Fibroblast of lung (primary cell): ENCODE measurements around the gene C12orf56. TPM values are rescaled to one million over a fixed set of nuclear protein-coding genes. Genes with fewer than 3 reads are reported as not detected.
A peak's percentile ranks its signal among the peaks of the same experiment; 100 is the strongest.
"Not testable (repeated sequence)": the region's sequence is repeated elsewhere in the genome, so short reads cannot be mapped to it uniquely, and the experiment has no call there.

Source experiments
- DNase-seq, 2 donors: peaks; one replicate each; pipeline versions ENCODE4 v3.0.0 to v3.0.0-alpha.2; 2010; ENCODE audit warnings: low read depth in 2 of 2
- H2AFZ ChIP-seq: 2 replicates; pipeline ENCODE4 v1.5.1; 2012; ENCODE audit warnings: low read length, control low read depth, inconsistent platforms
- H3K27ac ChIP-seq: 2 replicates; pipeline ENCODE4 v1.5.1; 2011; ENCODE audit warnings: low read length, control low read depth; ENCODE audit not compliant: insufficient read depth
- H3K27me3 ChIP-seq: 2 replicates; pipeline ENCODE4 v1.5.1; 2011; ENCODE audit warnings: mild to moderate bottlenecking, low read length; ENCODE audit not compliant: control insufficient read depth, insufficient read depth
- H3K36me3 ChIP-seq: 2 replicates; pipeline ENCODE4 v1.5.1; 2011; ENCODE audit warnings: low read length; ENCODE audit not compliant: control insufficient read depth, insufficient read depth
- H3K4me1 ChIP-seq: 2 replicates; pipeline ENCODE4 v1.5.1; 2011; ENCODE audit warnings: low read length; ENCODE audit not compliant: control insufficient read depth, insufficient read depth; ENCODE audit errors: extremely low read depth
- H3K4me2 ChIP-seq: 2 replicates; pipeline ENCODE4 v1.5.1; 2011; ENCODE audit warnings: low read length, control low read depth; ENCODE audit not compliant: insufficient read depth; ENCODE audit errors: extremely low read depth
- H3K4me3 ChIP-seq, 4 experiments: fragments of 200-600 bp in 1 of 4; sonication (generic) in 1 of 4; replicated peaks in 1 of 4; 2 replicates each; pipeline ENCODE4 v1.5.1; 2011 to 2016; ENCODE audit warnings: low read length in 4 of 4, low read depth in 3 of 4, mild to moderate bottlenecking in 3 of 4, control low read depth in 2 of 4, inconsistent platforms in 1 of 4, mixed read lengths in 1 of 4; ENCODE audit not compliant: insufficient read depth in 1 of 4; ENCODE audit errors: control extremely low read depth in 1 of 4
- H3K79me2 ChIP-seq: 2 replicates; pipeline ENCODE4 v1.5.1; 2012; ENCODE audit warnings: mild to moderate bottlenecking, low read length, inconsistent platforms; ENCODE audit not compliant: control insufficient read depth, insufficient read depth
- H3K9ac ChIP-seq: 2 replicates; pipeline ENCODE4 v1.5.1; 2011; ENCODE audit warnings: mild to moderate bottlenecking, low read length, control low read depth; ENCODE audit not compliant: insufficient read depth
- H3K9me3 ChIP-seq: 2 replicates; pipeline ENCODE4 v1.5.1; 2012; ENCODE audit warnings: low read depth, low read length; ENCODE audit not compliant: control insufficient read depth, insufficient read depth
- H4K20me1 ChIP-seq: 2 replicates; pipeline ENCODE4 v1.5.1; 2011; ENCODE audit warnings: low read length; ENCODE audit not compliant: control insufficient read depth, insufficient read depth; ENCODE audit errors: extremely low read depth
- CTCF ChIP-seq, 2 donors: IDR thresholded peaks in 1 of 2; conservative IDR thresholded peaks in 1 of 2; 1 replicate in 1 of 2; 2 replicates in 1 of 2; pipeline ENCODE4 v1.5.1; 2011 to 2012; ENCODE audit warnings: low read length in 2 of 2, control low read depth in 1 of 2, inconsistent platforms in 1 of 2, low read depth in 1 of 2, mild to moderate bottlenecking in 1 of 2
- EZH2 ChIP-seq: IDR thresholded peaks from 2 replicates; pipeline ENCODE4 v1.5.1; 2012; ENCODE audit warnings: low read length, control low read depth, mild to moderate bottlenecking; ENCODE audit errors: missing control alignments
- polyA plus RNA-seq, 2 donors: library from polyadenylated mRNA; depleted of rRNA in 1 of 2; stranded (reverse) in 1 of 2; unstranded in 1 of 2; fragments of >200 nt; gene quantifications; 2 replicates each; pipeline ENCODE4 v1.2.1, GENCODE V29; 2011 to 2012; ENCODE audit warnings: missing spikeins in 1 of 2
- total RNA-seq: library from RNA; depleted of rRNA; stranded (reverse); fragments of >200 nt; gene quantifications from 2 replicates; pipeline ENCODE4 v1.2.1, GENCODE V29; 2014

C12orf56 gene
- total and polyA plus RNA-seq, 2 donors (not counting 1 experiment from before 2014, with no cell fraction given), result 0.10 to 1.5 TPM

DNA sequence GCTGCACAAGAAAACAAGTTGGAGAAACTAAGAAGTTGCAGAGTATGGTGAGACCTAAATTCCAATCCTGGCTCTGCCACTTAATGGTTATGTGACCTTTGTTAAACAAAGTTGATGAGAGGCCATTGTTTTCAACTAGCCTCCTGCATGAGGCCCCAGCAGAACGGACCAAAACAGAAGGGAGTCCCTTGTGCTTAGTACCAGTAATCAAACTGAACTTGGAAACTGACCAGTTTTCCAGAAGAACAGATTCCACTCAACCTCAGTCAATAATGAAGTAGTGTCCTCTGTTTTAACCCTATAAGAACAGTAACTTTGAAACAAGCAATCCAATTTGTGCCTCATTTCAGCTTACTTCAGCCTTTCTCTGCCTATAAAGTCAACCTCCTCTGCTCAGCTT lies 69.9 kb downstream of the C12orf56 start:
- H3K9ac ChIP-seq, result no peak overlapping the region
- no peak for TF ChIP-seq EZH2
- no peak for TF ChIP-seq CTCF (conservative IDR thresholded peaks at IDR 0.05 in 1 of 2, IDR thresholded peaks at IDR 0.05 in 1 of 2; ENCODE audit: low read depth in 1 of 2, low read length in 2 of 2)
- no peaks in the 10 kb centered on the region for H3K79me2 ChIP-seq
- H2AFZ ChIP-seq, result no peak overlapping the region
- no peaks in the 10 kb centered on the region for H3K36me3 ChIP-seq
- no peak overlapping the region for H3K27ac ChIP-seq
- no peak overlapping the region for H3K4me3 ChIP-seq
- DNase-seq, result no peak
- no peaks in the 10 kb centered on the region for H3K4me1 ChIP-seq
- no peaks in the 10 kb centered on the region for H3K9me3 ChIP-seq
- H3K27me3 ChIP-seq, result no peaks in the 10 kb centered on the region
- no peak overlapping the region for H3K4me2 ChIP-seq
- no peaks in the 10 kb centered on the region for H4K20me1 ChIP-seq

DNA sequence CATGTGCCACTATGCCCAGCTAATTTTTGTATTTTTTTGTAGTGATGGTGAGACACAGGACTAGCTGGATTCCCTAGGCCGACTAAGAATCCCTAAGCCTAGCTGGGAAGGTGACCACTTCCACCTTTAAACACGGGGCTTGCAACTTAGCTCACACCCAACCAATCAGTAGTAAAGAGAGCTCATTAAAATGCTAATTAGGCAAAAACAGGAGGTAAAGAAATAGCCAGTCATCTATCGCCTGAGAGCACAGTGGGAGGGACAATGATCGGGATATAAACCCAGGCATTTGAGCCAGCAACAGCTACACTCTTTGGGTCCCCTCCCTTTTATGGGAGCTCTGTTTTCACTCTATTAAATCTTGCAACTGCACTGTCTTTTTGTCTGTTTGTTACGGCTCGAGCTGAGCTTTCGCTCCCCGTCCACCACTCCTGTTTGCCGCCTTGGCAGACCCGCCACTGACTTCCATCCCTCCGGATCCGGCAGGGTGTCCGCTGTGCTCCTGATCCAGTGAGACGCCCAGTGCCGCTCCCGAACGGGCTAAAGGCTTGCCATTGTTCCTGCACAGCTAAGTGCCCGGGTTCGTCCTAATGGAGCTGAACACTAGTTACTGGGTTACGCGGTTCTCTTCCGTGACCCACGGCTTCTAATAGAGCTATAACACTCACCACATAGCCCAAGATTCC lies 70.9 kb downstream of the C12orf56 start:
- not testable (repeated sequence) for H3K36me3 ChIP-seq, H3K4me2 ChIP-seq, H2AFZ ChIP-seq, H3K9me3 ChIP-seq, H4K20me1 ChIP-seq, H3K79me2 ChIP-seq, DNase-seq, H3K9ac ChIP-seq, H3K27me3 ChIP-seq, H3K27ac ChIP-seq, H3K4me1 ChIP-seq, H3K4me3 ChIP-seq

DNA sequence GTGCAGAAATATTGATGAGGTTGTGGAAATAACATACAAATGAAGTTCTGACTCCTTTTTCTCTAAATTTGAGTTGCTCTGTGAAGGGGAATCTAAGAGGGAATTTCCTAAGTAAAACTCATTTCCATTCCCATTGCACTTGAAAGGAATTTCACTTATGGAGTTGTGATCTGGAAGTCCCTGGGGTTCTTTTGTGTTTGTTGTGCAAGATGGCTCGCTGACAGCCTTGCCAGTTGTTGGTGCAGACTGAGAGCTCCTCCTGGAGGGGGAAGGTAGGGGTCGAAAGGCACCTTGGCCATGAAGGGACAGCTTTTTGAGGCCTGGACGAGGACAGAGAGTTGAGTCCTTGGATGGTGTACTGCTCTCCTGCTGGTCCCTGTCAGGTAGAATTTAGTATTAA lies 72.0 kb downstream of the C12orf56 start:
- Histone ChIP-seq H3K36me3 (no peaks in the 10 kb centered on the region), H3K27ac (no peak overlapping the region), H3K4me1 (no peaks in the 10 kb centered on the region), H3K9me3 (no peaks in the 10 kb centered on the region), H2AFZ (peak overlapping the region; percentile 31), H3K4me3 (no peak overlapping the region), H3K9ac (no peak overlapping the region), H3K27me3 (no peaks in the 10 kb centered on the region), H3K79me2 (no peaks in the 10 kb centered on the region), H4K20me1 (no peaks in the 10 kb centered on the region), H3K4me2 (no peak overlapping the region)
- TF ChIP-seq EZH2 (no peak), CTCF (conservative IDR thresholded peaks at IDR 0.05 in 1 of 2, IDR thresholded peaks at IDR 0.05 in 1 of 2; ENCODE audit: low read depth in 1 of 2, low read length in 2 of 2) (no peak)
- DNase-seq, result peak in 1 of 2 donors; percentile 3
